Right atrium auricular region (tissue), 2 donors: ENCODE measurements around the gene TIAM1. TPM values are rescaled to one million over a fixed set of nuclear protein-coding genes. Genes with fewer than 3 reads are reported as not detected.

Source experiments
- DNase-seq: peaks from one replicate; pipeline ENCODE4 v3.0.0-alpha.2; 2019; ENCODE audit warnings: low spot score
- H3K27ac ChIP-seq, 2 donors: fragments of 200-600 bp; sonication (generic); 1 replicate in 1 of 2; 2 replicates in 1 of 2; pipeline ENCODE4 v1.5.1; 2016 to 2019
- H3K27me3 ChIP-seq, 2 donors: fragments of 200-600 bp; sonication (generic); one replicate each; pipeline versions ENCODE4 v1.5.1 to v1.6.0; 2017 to 2019
- H3K36me3 ChIP-seq: fragments of 200-600 bp; sonication (generic); one replicate; pipeline ENCODE4 v1.5.1; 2016
- H3K4me1 ChIP-seq, 2 donors: fragments of 200-600 bp; sonication (generic); one replicate each; pipeline versions ENCODE4 v1.5.1 to v1.6.0; 2017 to 2019
- H3K4me3 ChIP-seq, 2 donors: fragments of 200-600 bp; sonication (generic); 1 replicate in 1 of 2; 2 replicates in 1 of 2; pipeline ENCODE4 v1.5.1; 2017 to 2019; ENCODE audit warnings: mild to moderate bottlenecking in 1 of 2, moderate library complexity in 1 of 2
- H3K9me3 ChIP-seq, 2 donors: fragments of 200-600 bp; sonication (generic); one replicate each; pipeline ENCODE4 v1.5.1; 2019
- total RNA-seq, 2 donors: library from RNA; depleted of rRNA; stranded (reverse); fragments of >200 nt; gene quantifications; one replicate each; pipeline ENCODE4 v1.1.0, GENCODE V29; 2016
- TF ChIP-seq, protein P1 (sequence below), 2 donors: fragments of 200-600 bp; sonication (generic); IDR thresholded peaks; one replicate each; pipeline ENCODE4 v1.5.1; 2019; ENCODE audit warnings: antibody characterized with exemption in 2 of 2

Gene TIAM1
- total RNA-seq, 2 donors from 2014 or later = 2.5 to 4.1 TPM

- no peak overlapping the region for H3K27ac ChIP-seq
- DNase-seq = peak; percentile 65
- TF ChIP-seq, protein P1, sequence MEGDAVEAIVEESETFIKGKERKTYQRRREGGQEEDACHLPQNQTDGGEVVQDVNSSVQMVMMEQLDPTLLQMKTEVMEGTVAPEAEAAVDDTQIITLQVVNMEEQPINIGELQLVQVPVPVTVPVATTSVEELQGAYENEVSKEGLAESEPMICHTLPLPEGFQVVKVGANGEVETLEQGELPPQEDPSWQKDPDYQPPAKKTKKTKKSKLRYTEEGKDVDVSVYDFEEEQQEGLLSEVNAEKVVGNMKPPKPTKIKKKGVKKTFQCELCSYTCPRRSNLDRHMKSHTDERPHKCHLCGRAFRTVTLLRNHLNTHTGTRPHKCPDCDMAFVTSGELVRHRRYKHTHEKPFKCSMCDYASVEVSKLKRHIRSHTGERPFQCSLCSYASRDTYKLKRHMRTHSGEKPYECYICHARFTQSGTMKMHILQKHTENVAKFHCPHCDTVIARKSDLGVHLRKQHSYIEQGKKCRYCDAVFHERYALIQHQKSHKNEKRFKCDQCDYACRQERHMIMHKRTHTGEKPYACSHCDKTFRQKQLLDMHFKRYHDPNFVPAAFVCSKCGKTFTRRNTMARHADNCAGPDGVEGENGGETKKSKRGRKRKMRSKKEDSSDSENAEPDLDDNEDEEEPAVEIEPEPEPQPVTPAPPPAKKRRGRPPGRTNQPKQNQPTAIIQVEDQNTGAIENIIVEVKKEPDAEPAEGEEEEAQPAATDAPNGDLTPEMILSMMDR (IDR thresholded peaks at IDR 0.05) = no peak
Observed at GRCh38 chr21:31335957-31336738, 7.9 kb downstream of the TIAM1 start.

DNA sequence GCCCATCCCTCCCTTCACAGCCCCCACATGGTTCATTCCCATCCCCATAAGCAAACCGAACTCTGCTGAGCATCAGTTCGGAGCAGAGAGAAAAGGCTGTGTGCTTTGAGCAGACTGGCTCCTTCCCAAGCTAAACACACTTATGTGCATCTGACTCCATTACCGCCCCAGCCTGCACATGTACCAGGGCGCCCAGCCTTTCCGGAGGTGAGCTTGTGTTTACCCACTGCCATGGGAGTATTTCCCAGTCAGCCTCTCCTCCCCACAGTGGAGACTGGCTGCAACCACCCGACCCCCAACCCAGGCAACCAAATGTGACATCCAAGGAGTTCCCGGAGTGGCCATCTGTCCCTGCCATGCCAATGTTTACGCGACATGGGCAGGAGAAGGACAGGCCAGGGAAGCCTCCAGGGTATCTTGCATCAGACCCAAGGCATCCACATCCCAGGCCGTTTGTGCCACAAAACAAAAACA lies 9.4 kb downstream of the TIAM1 start:
- Histone ChIP-seq H3K9me3 (no peaks in the 10 kb centered on the region), H3K36me3 (no peaks in the 10 kb centered on the region), H3K4me3 (no peak overlapping the region), H3K27ac (no peak overlapping the region), H3K27me3 (no peaks in the 10 kb centered on the region), H3K4me1 (no peaks in the 10 kb centered on the region)
- TF ChIP-seq, protein P1 (IDR thresholded peaks at IDR 0.05) = no peak
- no peak for DNase-seq

More at GRCh38 chr21:31335957-31336738, 7.9 kb downstream of the TIAM1 start:
- no peaks in the 10 kb centered on the region for H3K9me3 ChIP-seq
- H3K4me3 ChIP-seq = no peak overlapping the region
- no peaks in the 10 kb centered on the region for H3K4me1 ChIP-seq
- no peaks in the 10 kb centered on the region for H3K36me3 ChIP-seq
- H3K27me3 ChIP-seq = no peaks in the 10 kb centered on the region

DNA sequence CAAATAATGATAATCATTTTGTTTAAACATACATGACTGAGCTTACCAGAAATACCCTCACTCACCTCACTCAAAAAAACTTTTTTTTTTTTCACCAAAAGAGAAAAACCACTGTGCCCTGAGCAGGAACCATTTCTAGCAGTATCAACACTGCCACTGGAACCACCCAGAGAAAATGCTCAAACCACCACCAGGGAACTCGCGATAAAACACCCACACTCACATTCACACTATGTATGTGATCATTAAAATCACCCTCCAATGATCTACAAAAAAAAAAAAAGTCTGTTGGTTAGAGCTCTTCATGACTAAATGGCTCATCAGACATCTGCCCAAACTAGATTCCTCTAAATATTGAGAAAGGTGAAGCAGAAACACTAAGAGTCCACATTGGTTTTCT lies 11.5 kb downstream of the TIAM1 start:
- TF ChIP-seq, protein P1 (IDR thresholded peaks at IDR 0.05) = no peak
- no peaks in the 10 kb centered on the region for H3K9me3 ChIP-seq
- no peak for DNase-seq
- H3K27ac ChIP-seq = no peak overlapping the region
- H3K4me3 ChIP-seq = no peak overlapping the region
- H3K4me1 ChIP-seq = no peaks in the 10 kb centered on the region
- H3K27me3 ChIP-seq = no peaks in the 10 kb centered on the region
- H3K36me3 ChIP-seq = no peaks in the 10 kb centered on the region

- TF ChIP-seq, protein P1 (IDR thresholded peaks at IDR 0.05) = no peak
- Histone ChIP-seq H3K36me3 (no peaks in the 10 kb centered on the region), H3K4me1 (no peaks in the 10 kb centered on the region), H3K9me3 (no peaks in the 10 kb centered on the region), H3K27ac (no peak overlapping the region), H3K27me3 (no peaks in the 10 kb centered on the region), H3K4me3 (no peak overlapping the region)
- no peak for DNase-seq
Observed at GRCh38 chr21:31331231-31331630, 12.8 kb downstream of the TIAM1 start.

- no peak for DNase-seq
- Histone ChIP-seq H3K36me3 (no peaks in the 10 kb centered on the region), H3K27me3 (no peaks in the 10 kb centered on the region), H3K4me3 (no peak overlapping the region), H3K27ac (no peak overlapping the region), H3K9me3 (no peaks in the 10 kb centered on the region), H3K4me1 (no peaks in the 10 kb centered on the region)
- TF ChIP-seq, protein P1 (IDR thresholded peaks at IDR 0.05) = no peak
Observed at GRCh38 chr21:31330144-31330483, 13.9 kb downstream of the TIAM1 start.
